HG02840 (cell line): ENCODE data around the gene DCC.

Experiments
- ATAC-seq: cut with Tn5 transposase; IDR thresholded peaks from one replicate; pipeline ENCODE4 v1.9.1; 2021; ENCODE audit warnings: mild to moderate bottlenecking, moderate library complexity, moderate number of reproducible peaks; ENCODE audit not compliant: unreplicated experiment, low FRiP score

DCC gene

GRCh38 chr18:53281406-53281805 is 941.4 kb downstream of the DCC start:
- no peak for ATAC-seq

GRCh38 chr18:53283708-53284107 is 943.7 kb downstream of the DCC start:
- no peak for ATAC-seq

GRCh38 chr18:53305461-53305860 is 965.5 kb downstream of the DCC start:
- no peak for ATAC-seq

- ATAC-seq, result no peak
Measured at GRCh38 chr18:53319628-53320027, 979.6 kb downstream of the DCC start.

- ATAC-seq, result no peak
Measured at GRCh38 chr18:53322163-53322562, 982.2 kb downstream of the DCC start.

GRCh38 chr18:53324353-53324752 is 984.4 kb downstream of the DCC start:
- ATAC-seq, result no peak

- ATAC-seq, result no peak
Measured at GRCh38 chr18:53360501-53361443, 1020.8 kb downstream of the DCC start.

GRCh38 chr18:53375621-53376020 is 1035.6 kb downstream of the DCC start:
- no peak for ATAC-seq

GRCh38 chr18:53380063-53380639 is 1040.2 kb downstream of the DCC start:
- no peak for ATAC-seq

GRCh38 chr18:53382870-53383269 is 1042.9 kb downstream of the DCC start:
- ATAC-seq, result no peak

GRCh38 chr18:53385889-53386288 is 1045.9 kb downstream of the DCC start:
- ATAC-seq, result no peak

GRCh38 chr18:53387581-53387980 is 1047.6 kb downstream of the DCC start:
- no peak for ATAC-seq

GRCh38 chr18:53402670-53403069 is 1062.7 kb downstream of the DCC start:
- ATAC-seq, result no peak

- no peak for ATAC-seq
Measured at GRCh38 chr18:53408271-53408670, 1068.3 kb downstream of the DCC start.

GRCh38 chr18:53411511-53411910 is 1071.5 kb downstream of the DCC start:
- no peak for ATAC-seq

GRCh38 chr18:53417003-53417402 is 1077.0 kb downstream of the DCC start:
- no peak for ATAC-seq

GRCh38 chr18:53421869-53422268 is 1081.9 kb downstream of the DCC start:
- ATAC-seq, result no peak

GRCh38 chr18:53422896-53423295 is 1082.9 kb downstream of the DCC start:
- ATAC-seq, result no peak

GRCh38 chr18:53426666-53427184 is 1086.7 kb downstream of the DCC start:
- ATAC-seq, result no peak

GRCh38 chr18:53441761-53442414 is 1101.9 kb downstream of the DCC start:
- ATAC-seq, result no peak

- no peak for ATAC-seq
Measured at GRCh38 chr18:53442415-53442783, 1102.4 kb downstream of the DCC start.
